Activated effector memory CD4-positive, alpha-beta T cell treated with anti-CD3 and anti-CD28 coated beads, Interleukin-2, amount 50 U/mL, for 16 hours (primary cell): Measurements from ENCODE around the gene SKAP1.
"Not testable (repeated sequence)": the region's sequence is repeated elsewhere in the genome, so short reads cannot be mapped to it uniquely, and the experiment has no call there.

ENCODE experiments used
- DNase-seq: peaks from one replicate; pipeline ENCODE4 v3.0.0-alpha.2; 2020

The SKAP1 gene

GRCh38 chr17:48194097-48194550 is 235.9 kb downstream of the SKAP1 start:
- no peak for DNase-seq

GRCh38 chr17:48192321-48192731 is 237.7 kb downstream of the SKAP1 start:
- no peak for DNase-seq

- DNase-seq = no peak
Measured at GRCh38 chr17:48191362-48191761, 238.7 kb downstream of the SKAP1 start.

- no peak for DNase-seq
Measured at GRCh38 chr17:48190871-48191270, 239.1 kb downstream of the SKAP1 start.

GRCh38 chr17:48187872-48188608 is 242.0 kb downstream of the SKAP1 start:
- no peak for DNase-seq

GRCh38 chr17:48186317-48186716 is 243.7 kb downstream of the SKAP1 start:
- DNase-seq = not testable (repeated sequence)

GRCh38 chr17:48184721-48185120 is 245.3 kb downstream of the SKAP1 start:
- no peak for DNase-seq

GRCh38 chr17:48181653-48182052 is 248.4 kb downstream of the SKAP1 start:
- no peak for DNase-seq

GRCh38 chr17:48180842-48181629 is 249.0 kb downstream of the SKAP1 start:
- DNase-seq = no peak

GRCh38 chr17:48179071-48179945 is 250.7 kb downstream of the SKAP1 start:
- no peak for DNase-seq

- DNase-seq = no peak
Measured at GRCh38 chr17:48178317-48178716, 251.7 kb downstream of the SKAP1 start.

GRCh38 chr17:48177816-48178215 is 252.2 kb downstream of the SKAP1 start:
- DNase-seq = no peak

- no peak for DNase-seq
Measured at GRCh38 chr17:48176471-48176855, 253.6 kb downstream of the SKAP1 start.

- no peak for DNase-seq
Measured at GRCh38 chr17:48175692-48176470, 254.1 kb downstream of the SKAP1 start.

GRCh38 chr17:48174833-48175523 is 255.0 kb downstream of the SKAP1 start:
- no peak for DNase-seq

- DNase-seq = no peak
Measured at GRCh38 chr17:48173191-48173984, 256.6 kb downstream of the SKAP1 start.

GRCh38 chr17:48169926-48170325 is 260.1 kb downstream of the SKAP1 start:
- DNase-seq = no peak

GRCh38 chr17:48163809-48164208 is 266.2 kb downstream of the SKAP1 start:
- no peak for DNase-seq

GRCh38 chr17:48162946-48163506 is 267.0 kb downstream of the SKAP1 start:
- no peak for DNase-seq

GRCh38 chr17:48162306-48162934 is 267.6 kb downstream of the SKAP1 start:
- no peak for DNase-seq
